Embryonic facial prominence (tissue), 1 donor: ENCODE data around the gene GBX2.
"Not testable (repeated sequence)": the region's sequence is repeated elsewhere in the genome, so short reads cannot be mapped to it uniquely, and the experiment has no call there.

Experiments used
- DNase-seq: peaks from one replicate; pipeline ENCODE4 v3.0.0-alpha.2; 2016; ENCODE audit errors: extremely low spot score

The GBX2 gene

GRCh38 chr2:236156095-236156859 lies 11.9 kb downstream of the GBX2 start:
- DNase-seq: no peak

DNA sequence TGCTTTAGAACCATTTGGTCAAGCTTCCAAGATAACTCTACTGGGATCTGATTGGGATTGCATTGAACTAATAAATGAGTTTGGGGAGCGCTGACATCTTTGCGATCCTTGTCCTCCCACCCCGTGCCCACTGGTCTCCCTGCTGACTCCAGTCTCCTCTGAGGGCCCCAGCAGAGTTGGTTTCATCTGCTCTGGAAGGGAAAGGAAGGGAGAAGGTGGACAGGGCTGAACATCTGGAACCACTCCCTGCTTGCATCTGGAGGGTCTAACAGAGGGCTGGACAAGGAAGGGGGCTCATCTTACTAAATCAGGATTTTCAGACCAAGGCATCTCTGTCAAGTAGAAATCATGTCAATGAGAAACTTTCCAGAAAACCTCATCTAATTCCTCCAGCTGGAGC lies 12.8 kb downstream of the GBX2 start:
- DNase-seq: no peak

GRCh38 chr2:236146436-236146835 lies 21.8 kb downstream of the GBX2 start:
- no peak for DNase-seq

GRCh38 chr2:236143811-236144210 lies 24.4 kb downstream of the GBX2 start:
- no peak for DNase-seq

DNA sequence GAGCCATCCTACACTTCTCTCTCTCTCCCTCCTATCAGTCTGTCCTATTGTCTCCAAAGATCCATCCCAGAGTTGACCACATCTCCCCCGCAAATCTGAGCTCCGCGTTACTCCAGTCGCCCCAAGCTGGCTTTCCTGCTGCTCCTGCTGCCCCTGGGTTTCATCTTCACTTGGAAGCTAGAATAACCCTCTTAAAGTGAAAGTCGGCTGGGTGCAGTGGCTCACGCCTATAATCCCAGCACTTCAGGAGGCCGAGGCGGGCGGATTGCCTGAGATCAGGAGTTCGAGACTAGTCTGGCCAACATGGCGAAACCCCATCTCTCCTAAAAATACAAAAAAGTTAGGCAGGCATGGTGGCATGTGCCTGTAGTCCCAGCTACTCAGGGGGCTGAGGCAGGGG lies 26.6 kb downstream of the GBX2 start:
- DNase-seq: not testable (repeated sequence)

DNA sequence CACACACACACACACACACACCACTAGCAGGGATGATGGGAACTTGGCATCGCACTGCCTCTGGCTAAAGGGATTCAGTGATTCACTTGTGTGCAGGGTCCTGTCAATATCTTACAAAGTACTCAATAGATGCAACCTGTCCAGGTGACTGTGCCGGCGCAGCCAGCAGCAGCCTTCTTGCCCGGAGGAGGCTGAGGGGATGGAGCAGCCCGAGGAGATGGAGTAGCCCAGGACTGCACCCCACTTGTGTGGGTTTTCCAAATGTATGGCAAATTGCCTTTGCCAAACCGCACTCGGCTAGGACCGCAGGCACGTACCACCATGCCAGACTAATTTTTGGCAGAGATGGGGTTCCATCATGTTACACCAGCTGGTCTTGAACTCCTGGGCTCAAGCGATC lies 31.1 kb downstream of the GBX2 start:
- no peak for DNase-seq

DNA sequence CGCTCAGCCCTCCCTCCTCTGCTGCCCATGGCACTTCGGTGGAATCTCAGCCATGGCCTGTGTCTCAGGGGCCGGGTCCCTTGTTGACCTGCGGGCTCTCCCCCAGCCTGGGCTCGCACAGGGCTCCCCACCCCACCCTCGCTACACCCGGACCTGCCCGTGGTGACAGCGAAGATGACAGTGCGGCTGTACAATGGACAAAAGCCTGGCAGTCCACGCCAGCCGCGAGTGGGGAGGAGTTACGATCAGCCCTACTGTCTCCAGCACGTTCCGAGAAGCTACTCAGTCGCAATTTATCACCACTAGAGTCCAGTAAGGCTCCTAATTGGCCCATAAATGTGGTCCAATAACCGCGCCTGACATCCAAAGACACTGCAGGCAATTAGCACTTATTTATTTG lies 31.6 kb downstream of the GBX2 start:
- no peak for DNase-seq

DNA sequence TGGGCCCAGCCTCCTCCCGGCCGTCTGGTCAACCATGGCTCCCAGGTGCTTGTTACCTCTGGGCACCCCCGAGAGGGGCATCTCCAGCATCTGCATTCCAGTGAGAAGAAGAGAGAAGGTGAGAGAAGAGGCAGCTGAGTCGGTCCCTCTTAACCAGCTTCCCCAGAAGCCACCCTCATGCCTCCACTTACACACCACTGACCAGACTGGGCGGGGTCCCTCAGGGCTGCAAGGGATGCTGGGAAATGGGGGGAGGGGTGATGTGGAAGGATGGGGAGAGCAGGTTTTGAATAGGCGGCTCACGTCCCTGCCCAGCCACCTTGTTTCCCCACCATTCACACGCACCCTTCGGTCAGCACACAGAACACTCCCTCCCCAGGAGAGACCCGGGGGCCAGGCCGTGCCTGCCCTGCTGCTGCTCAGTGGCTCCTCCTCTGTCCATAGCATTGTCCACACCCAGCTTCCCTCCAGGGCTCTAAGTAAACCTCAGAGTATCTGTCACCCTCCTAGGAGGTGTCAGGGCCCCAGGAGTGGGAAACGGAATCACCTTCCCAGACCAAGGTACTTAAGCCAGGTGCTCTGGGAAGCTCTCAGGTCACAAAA lies 34.7 kb downstream of the GBX2 start:
- no peak for DNase-seq

DNA sequence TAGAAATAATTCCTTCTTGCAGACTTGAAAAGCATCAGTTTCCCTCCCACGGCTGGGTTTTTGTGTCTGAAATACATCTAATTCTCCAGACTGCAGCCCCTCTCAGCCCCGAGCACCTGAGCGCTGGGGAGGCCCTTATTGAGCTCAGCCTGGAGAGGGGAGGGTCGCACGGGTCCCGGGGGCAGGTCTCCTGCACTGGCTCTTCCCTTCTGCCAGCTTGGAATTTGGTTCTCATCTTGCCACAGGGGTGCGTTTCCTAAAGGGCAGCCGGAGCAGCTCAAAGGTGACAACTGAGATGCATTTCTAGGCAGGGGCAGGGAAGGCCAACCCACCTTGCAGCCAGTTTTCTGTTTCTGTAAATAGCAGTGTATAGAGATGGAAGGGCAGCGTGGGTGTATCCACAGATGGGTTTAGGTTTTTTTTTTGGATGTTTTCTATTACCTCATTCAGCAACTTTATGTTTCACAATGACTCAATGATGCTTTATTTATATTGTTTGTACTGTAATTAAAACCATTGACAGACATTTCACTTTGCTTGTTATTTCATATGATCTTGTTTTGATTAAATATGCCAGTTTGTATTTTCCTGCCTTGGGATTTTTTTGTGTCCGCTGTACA lies 37.0 kb downstream of the GBX2 start:
- DNase-seq: no peak

DNA sequence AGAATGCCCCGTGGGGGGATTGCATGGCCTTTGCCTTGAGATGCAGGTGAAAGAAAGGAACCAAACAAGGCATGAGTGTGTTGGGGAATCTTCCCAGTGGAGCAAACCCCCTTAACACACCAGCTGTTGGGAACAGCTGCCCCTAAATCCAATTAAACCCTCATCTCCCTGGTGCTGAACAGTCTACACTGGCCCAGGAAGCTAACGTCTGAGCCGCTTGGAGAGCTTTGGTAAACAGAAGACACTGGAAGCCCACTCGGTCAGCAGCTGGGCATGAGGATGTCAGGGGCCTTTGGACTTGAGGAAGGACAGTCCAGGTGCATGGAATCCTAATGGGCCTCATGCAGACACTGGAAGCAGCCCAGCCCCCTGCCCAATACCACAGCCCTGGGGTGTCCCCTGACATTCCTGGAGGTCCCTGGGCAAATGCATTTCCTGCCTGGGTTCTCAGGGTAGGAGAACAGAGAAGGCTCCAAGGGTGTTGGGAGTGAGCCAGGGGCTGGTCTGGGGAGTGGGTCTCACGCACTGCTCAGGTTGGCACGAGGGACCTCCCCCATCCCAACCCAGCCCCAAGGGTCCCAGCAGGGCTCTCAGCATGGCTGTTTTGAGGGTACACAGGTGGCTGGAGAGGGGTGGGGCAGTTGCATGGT lies 37.7 kb downstream of the GBX2 start:
- no peak for DNase-seq

DNA sequence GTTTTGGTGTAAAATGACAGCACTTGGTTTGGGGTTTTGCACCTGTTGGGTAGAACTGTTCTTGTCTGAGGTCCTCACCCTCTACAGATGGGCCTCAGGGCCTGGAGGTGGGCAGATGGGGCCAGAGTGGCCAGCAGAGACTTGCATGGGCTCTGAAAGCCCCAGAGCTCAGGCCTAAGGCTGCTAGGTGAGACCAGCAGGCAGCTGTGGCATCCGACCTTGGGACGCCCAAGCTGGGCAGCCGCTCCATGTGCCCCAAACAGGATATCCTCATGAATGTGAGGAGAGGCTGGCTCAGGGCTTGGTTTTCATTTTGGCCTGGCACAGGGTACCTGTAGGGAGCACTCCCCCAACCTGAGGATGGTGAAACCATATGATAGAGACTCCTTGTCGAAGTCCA lies 38.3 kb downstream of the GBX2 start:
- no peak for DNase-seq

GRCh38 chr2:236128321-236128720 lies 39.9 kb downstream of the GBX2 start:
- DNase-seq: no peak

DNA sequence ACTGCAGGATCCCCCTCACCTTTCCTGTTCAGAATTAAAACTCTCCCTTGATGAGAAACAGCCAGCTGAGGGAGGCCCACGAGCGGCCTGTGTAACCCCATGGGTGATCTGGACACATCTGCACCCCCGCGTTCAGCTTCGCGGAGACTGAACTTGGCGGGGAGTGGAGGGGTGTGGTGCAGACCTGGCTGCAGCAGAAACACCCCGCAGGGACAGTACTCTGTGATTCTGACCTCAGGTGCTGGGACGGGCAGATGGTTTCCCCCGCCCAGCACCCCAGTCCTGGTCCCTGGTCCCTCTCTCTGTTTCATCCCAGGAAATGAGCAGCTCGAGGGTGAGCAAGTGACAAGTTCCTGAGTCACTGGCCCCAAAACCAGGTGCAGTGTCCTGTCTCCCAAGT lies 41.2 kb downstream of the GBX2 start:
- no peak for DNase-seq

- no peak for DNase-seq
These were observed 42.6 kb downstream of the GBX2 start for GRCh38 chr2:236125541-236125940.

GRCh38 chr2:236124182-236124893 lies 43.8 kb downstream of the GBX2 start:
- no peak for DNase-seq

GRCh38 chr2:236123716-236124115 lies 44.5 kb downstream of the GBX2 start:
- DNase-seq: no peak

DNA sequence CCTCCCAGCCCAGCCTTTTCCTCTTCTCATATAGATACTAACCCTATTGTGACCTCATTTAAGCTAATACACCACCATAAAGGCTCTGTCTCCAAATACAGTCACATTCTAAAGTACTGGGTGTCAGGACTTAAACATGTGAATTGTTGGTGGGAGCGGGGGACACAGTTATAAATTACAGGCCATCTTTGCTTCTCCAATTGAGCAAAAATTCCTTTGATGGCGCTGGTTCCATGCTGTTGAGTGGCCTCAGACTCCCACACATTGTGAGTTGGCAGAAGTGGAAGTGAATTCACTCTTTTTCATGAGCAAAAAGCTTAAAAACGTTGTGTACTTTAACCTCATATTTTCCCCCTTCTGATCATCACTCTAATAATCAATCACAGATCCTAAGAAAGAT lies 46.0 kb downstream of the GBX2 start:
- DNase-seq: no peak

GRCh38 chr2:236121546-236121945 lies 46.6 kb downstream of the GBX2 start:
- DNase-seq: no peak

GRCh38 chr2:236120829-236121228 lies 47.4 kb downstream of the GBX2 start:
- DNase-seq: no peak

DNA sequence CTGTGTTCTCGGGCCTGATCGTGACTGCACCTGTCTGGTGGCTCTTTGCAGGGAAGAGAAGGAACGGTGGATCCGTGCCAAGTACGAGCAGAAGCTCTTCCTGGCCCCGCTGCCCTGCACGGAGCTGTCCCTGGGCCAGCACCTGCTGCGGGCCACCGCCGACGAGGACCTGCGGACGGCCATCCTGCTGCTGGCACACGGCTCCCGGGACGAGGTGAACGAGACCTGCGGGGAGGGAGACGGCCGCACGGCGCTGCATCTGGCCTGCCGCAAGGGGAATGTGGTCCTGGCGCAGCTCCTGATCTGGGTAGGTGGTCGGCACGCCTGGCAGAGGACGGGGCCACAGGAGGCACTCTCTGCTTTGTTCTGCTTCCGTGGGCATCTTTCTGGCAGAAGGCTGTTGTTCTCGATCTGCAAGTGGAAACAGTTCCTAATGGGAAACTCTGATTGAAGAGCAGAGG lies 48.0 kb downstream of the GBX2 start:
- DNase-seq: no peak

DNA sequence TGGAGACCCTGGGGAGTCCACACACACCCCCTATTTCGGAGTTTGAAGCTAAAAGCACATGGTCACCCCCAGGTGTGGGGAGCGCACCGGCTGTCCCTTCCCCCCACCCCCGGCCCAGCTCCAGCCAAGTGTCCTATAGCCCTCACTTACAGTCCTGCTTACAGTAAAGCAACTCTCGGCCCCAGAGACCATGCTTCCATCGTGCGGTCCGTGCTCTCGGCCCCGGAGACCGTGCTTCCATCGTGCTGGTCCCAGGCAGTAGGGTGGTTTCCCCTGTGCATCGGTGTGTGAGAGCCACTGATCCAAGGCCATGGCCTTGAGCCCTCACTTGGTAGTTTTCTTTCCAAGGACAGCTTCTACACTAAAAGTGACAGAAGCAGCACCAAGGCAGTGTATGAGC lies 48.7 kb downstream of the GBX2 start:
- DNase-seq: no peak

- DNase-seq: no peak
These were observed 49.2 kb downstream of the GBX2 start for GRCh38 chr2:236119003-236119402.
